Mesodermal cell (in vitro differentiated cells): Measurements from ENCODE around the gene CCDC15.
"Not testable (repeated sequence)": the region's sequence is repeated elsewhere in the genome, so short reads cannot be mapped to it uniquely, and the experiment has no call there.

Experiments used
- H3K27ac ChIP-seq: 2 replicates; pipeline ENCODE4 v1.7.0; 2013; ENCODE audit warnings: mild to moderate bottlenecking, low read depth, low read length, moderate library complexity; ENCODE audit not compliant: severe bottlenecking
- H3K36me3 ChIP-seq: 2 replicates; pipeline ENCODE4 v1.7.1; 2013; ENCODE audit warnings: mild to moderate bottlenecking, low read length, moderate library complexity; ENCODE audit not compliant: control insufficient read depth, insufficient read depth
- H3K4me1 ChIP-seq: one replicate; pipeline ENCODE4 v1.7.1; 2013; ENCODE audit warnings: mild to moderate bottlenecking, low read length; ENCODE audit not compliant: insufficient read depth, control insufficient read depth, poor library complexity, severe bottlenecking
- H3K4me3 ChIP-seq: 2 replicates; pipeline ENCODE4 v1.7.0; 2013; ENCODE audit warnings: low read length, control low read depth, mild to moderate bottlenecking; ENCODE audit not compliant: insufficient read depth, poor library complexity, severe bottlenecking; ENCODE audit errors: extremely low read depth
- H3K9me3 ChIP-seq: 2 replicates; pipeline ENCODE4 v1.7.1; 2013; ENCODE audit warnings: mild to moderate bottlenecking, low read length, moderate library complexity; ENCODE audit not compliant: control insufficient read depth
- whole genome bisulfite sequencing, 2 experiments: methylation state at CpG; one replicate each; pipeline ENCODE4 v1.1.5; 2013; ENCODE audit warnings: missing lambda C conversion rate in 2 of 2; ENCODE audit not compliant: insufficient coverage in 2 of 2; 5-methylcytosine and 5-hydroxymethylcytosine counted together

CCDC15 gene

DNA sequence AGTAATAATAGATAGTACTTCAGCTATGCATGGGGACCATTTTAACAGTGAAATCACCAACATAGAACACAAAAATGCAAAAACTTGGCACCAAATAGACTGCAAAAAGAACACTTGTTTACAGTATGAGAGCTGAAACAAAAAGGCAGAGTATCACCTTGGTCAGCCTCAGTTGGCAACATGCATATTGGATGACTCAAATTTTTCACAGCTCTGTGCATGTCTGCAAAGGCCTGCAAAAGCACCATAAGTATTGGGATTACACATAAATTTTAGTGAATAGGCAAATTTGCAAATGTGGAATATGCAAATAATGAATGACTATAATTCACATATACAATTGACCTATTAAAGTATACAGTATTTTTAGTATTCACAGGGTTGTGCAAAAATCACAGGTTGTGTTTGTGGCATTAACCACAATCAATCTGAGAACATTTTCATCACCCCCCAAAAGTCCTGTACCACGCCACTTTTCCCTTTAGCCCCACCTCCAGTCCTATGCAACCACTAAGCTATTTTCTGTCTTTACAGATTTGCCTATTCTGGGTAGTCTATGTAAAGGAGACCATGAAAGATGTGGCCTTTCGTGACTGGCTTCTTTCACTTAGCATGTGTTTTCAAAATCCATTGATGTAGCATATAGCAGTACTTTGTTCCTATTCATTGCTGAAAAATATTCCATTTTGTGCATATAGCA lies 47.2 kb downstream of the CCDC15 start:
- no peak overlapping the region for H3K4me3 ChIP-seq
- no peak overlapping the region for H3K27ac ChIP-seq
- no peaks in the 10 kb centered on the region for H3K4me1 ChIP-seq
- no peaks in the 10 kb centered on the region for H3K9me3 ChIP-seq
- WGBS, 2 experiments = no CpG with 5 or more reads among the region's 2 CpGs
- no peaks in the 10 kb centered on the region for H3K36me3 ChIP-seq

- H3K27ac ChIP-seq = no peak overlapping the region
- no peaks in the 10 kb centered on the region for H3K4me1 ChIP-seq
- WGBS, 2 experiments = no CpG with 5 or more reads among the region's 2 CpGs
- no peaks in the 10 kb centered on the region for H3K36me3 ChIP-seq
- no peaks in the 10 kb centered on the region for H3K9me3 ChIP-seq
- no peak overlapping the region for H3K4me3 ChIP-seq
Measured at GRCh38 chr11:125001849-125002248, 47.8 kb downstream of the CCDC15 start.

GRCh38 chr11:125005491-125005890 lies 51.5 kb downstream of the CCDC15 start:
- Histone ChIP-seq H3K36me3 (no peaks in the 10 kb centered on the region), H3K27ac (no peak overlapping the region), H3K4me3 (no peak overlapping the region), H3K4me1 (no peaks in the 10 kb centered on the region), H3K9me3 (no peaks in the 10 kb centered on the region)
- WGBS, 2 experiments = no CpG with 5 or more reads among the region's 2 CpGs

GRCh38 chr11:125016413-125016812 lies 62.4 kb downstream of the CCDC15 start:
- H3K4me3 ChIP-seq = no peak overlapping the region
- no peaks in the 10 kb centered on the region for H3K36me3 ChIP-seq
- H3K27ac ChIP-seq = no peak overlapping the region
- H3K4me1 ChIP-seq = no peaks in the 10 kb centered on the region
- no peaks in the 10 kb centered on the region for H3K9me3 ChIP-seq

DNA sequence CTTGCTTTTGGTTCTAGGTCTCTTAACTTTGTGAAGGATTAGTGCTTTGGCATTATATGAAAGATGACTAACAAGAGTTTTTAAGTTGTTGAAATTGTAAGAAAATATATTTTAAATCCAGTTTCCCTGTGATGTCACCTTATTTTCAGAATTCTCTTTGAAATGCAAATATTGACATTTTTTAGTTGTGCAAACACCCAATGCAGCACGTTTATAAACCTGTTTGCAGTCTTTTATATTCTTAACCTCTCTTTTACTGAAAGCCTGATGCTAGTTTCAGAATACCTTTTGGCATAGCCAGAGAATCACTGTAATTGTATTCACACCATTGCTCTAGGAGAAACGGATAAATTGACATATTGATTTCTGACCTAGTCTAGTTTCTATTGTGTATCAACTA lies 66.3 kb downstream of the CCDC15 start:
- Histone ChIP-seq H3K4me1 (no peaks in the 10 kb centered on the region), H3K27ac (no peak overlapping the region), H3K4me3 (no peak overlapping the region), H3K36me3 (no peaks in the 10 kb centered on the region), H3K9me3 (no peaks in the 10 kb centered on the region)
- no CpG with 5 or more reads among the region's 2 CpGs for WGBS, 2 experiments

- H3K36me3 ChIP-seq = no peaks in the 10 kb centered on the region
- H3K27ac ChIP-seq = no peak overlapping the region
- no peaks in the 10 kb centered on the region for H3K9me3 ChIP-seq
- no peak overlapping the region for H3K4me3 ChIP-seq
- H3K4me1 ChIP-seq = no peaks in the 10 kb centered on the region
Measured at GRCh38 chr11:125022551-125022950, 68.5 kb downstream of the CCDC15 start.

DNA sequence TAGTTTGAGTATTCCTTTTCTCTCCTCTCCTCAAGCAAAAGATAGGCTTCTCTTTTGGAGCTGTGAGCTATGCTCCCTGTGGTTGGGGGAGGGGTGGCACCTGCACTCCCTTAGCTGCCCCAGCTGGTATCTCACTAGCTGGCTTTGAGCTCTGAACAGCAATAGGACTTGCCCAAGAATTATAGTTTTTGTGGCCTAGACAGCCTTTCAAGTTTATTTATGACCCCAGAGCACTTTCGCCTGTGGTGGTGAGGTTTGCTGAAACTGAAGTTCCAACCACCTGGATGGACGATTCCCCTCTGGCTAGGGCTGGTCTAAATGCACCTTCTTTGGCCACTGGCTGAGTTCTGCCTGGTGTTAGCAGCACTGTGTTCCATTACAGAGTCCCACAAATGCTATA lies 72.0 kb downstream of the CCDC15 start:
- no peaks in the 10 kb centered on the region for H3K4me1 ChIP-seq
- no peaks in the 10 kb centered on the region for H3K36me3 ChIP-seq
- H3K9me3 ChIP-seq = no peaks in the 10 kb centered on the region
- WGBS, 2 experiments = 100% methylated on average over 2 of the region's 2 CpGs; no CpG with 5 or more reads in 1 of the 2 experiments
- H3K4me3 ChIP-seq = no peak overlapping the region
- H3K27ac ChIP-seq = no peak overlapping the region

DNA sequence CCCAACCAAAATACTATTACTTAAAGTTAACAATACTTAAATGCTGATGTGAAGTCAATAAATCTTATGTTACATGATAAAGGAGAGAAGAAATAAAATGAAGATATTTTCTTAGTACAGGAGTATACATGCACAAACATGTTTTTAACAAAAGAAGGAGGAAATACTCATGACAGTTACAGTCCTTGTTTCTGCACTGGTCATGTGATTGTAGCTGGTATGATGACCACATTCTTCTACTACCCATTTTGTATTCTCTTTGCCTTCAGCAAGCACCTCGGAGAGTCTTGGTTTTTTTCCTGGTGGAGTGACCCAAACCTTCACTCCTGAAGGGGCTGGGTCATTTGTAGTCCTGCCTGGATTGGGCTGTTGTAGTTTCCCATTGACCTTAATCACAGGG lies 75.4 kb downstream of the CCDC15 start:
- not testable (repeated sequence) for H3K9me3 ChIP-seq, H3K36me3 ChIP-seq
- 40% methylated on average over 1 of the region's 1 CpG; no CpG with 5 or more reads in 1 of the 2 experiments for WGBS, 2 experiments

DNA sequence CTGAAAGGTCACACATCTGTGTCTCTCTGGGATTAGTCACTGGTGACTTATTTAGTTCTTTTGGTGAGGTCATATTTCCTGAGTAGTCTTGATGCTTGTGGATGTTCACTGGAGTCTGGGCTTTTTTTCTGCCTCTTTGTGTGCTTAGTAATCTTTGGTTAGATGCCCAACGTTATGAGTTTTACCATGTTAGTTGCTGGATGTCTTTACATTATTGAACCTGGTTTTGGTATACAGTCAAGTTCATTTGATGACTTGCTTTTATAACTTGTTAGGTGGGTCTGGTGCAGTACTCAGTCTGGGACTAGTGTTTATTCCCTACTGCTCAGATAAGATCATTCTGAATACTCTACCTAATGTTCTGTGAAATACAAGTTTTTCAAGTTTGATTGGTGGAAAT lies 82.9 kb downstream of the CCDC15 start:
- no peaks in the 10 kb centered on the region for H3K4me1 ChIP-seq

More for the DNA sequence above, 75.4 kb downstream of the CCDC15 start:
- H3K4me1 ChIP-seq, H3K4me3 ChIP-seq, H3K27ac ChIP-seq: not testable (repeated sequence)

DNA sequence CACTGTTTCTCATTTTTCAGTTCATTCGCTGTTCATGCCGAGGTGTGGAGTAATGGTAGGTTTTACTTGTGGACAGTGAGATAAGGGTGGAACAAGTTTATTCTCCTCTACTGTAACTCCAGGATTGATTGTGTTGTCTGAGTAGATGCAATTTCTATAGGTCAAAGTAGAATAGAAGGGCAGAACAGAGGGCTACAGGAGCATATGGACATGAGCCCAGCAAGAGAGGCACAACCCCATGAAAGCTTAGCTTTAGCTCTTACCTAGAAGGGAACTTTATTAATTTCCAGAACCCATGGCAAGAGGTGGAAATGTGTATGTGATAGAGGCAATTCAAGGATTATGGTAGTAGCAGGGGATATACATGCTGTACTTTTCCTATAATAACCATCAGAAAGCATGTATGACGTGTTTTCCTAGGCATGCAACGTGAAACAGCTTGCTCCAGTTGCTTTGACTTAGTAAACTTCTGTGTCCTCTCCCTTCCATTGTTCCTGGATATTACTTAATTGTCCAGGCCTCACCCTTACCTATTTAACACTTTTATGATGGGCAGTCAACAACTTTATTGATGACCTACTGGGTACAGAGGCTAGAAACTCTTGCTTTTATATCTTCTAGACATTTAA lies 95.3 kb downstream of the CCDC15 start:
- H3K4me1 ChIP-seq = no peaks in the 10 kb centered on the region
- no peak overlapping the region for H3K4me3 ChIP-seq
- no peaks in the 10 kb centered on the region for H3K36me3 ChIP-seq
- H3K9me3 ChIP-seq = no peaks in the 10 kb centered on the region
- no peak overlapping the region for H3K27ac ChIP-seq
- 83 to 92% methylated on average over 2 of the region's 4 CpGs for WGBS, 2 experiments

More for the DNA sequence above, 82.9 kb downstream of the CCDC15 start:
- no CpG with 5 or more reads among the region's 1 CpG for WGBS, 2 experiments
- no peak overlapping the region for H3K4me3 ChIP-seq
- no peak overlapping the region for H3K27ac ChIP-seq
- H3K9me3 ChIP-seq = no peaks in the 10 kb centered on the region
- no peaks in the 10 kb centered on the region for H3K36me3 ChIP-seq

DNA sequence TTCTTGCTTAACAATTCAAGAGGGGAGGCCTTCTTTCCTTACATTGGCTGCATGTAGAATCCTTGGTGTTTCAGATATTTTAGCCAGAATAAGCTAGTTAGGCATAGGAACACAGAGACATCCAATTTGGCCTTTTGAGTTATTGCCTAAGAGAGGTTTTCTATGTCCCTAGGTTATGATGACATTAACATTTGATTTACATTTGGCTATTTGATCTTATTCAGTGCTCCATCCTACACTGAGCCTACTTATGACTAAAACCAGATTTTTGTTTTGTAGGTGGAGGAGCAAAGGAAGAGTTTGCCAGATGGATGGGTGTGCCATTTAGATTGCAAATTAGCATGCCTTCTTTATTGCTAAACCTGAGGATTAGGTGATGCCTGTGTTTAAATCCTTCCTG lies 98.0 kb downstream of the CCDC15 start:
- H3K36me3 ChIP-seq = no peaks in the 10 kb centered on the region
- no peaks in the 10 kb centered on the region for H3K9me3 ChIP-seq
- no peaks in the 10 kb centered on the region for H3K4me1 ChIP-seq
- no peak overlapping the region for H3K27ac ChIP-seq
- H3K4me3 ChIP-seq = no peak overlapping the region
